ENCODE results near the gene FAM149A. TPM values are rescaled to one million over a fixed set of nuclear protein-coding genes. Genes with fewer than 3 reads are reported as not detected.

The FAM149A gene
- total RNA-seq, 4 donors from 2014 or later = 7.8 to 20.1 (median 13.8) TPM

GRCh38 chr4:186190581-186191199, 86.2 kb downstream of the FAM149A start:
- TF ChIP-seq, protein P1, sequence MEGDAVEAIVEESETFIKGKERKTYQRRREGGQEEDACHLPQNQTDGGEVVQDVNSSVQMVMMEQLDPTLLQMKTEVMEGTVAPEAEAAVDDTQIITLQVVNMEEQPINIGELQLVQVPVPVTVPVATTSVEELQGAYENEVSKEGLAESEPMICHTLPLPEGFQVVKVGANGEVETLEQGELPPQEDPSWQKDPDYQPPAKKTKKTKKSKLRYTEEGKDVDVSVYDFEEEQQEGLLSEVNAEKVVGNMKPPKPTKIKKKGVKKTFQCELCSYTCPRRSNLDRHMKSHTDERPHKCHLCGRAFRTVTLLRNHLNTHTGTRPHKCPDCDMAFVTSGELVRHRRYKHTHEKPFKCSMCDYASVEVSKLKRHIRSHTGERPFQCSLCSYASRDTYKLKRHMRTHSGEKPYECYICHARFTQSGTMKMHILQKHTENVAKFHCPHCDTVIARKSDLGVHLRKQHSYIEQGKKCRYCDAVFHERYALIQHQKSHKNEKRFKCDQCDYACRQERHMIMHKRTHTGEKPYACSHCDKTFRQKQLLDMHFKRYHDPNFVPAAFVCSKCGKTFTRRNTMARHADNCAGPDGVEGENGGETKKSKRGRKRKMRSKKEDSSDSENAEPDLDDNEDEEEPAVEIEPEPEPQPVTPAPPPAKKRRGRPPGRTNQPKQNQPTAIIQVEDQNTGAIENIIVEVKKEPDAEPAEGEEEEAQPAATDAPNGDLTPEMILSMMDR (IDR thresholded peaks at IDR 0.05) = peak in 1 of 5 experiments; percentile 10
- TF ChIP-seq POLR2A (IDR thresholded peaks at IDR 0.05) = no peak
- DNase-seq (ENCODE audit: low spot score in 2 of 2) = no peak
- Histone ChIP-seq H3K4me1 (peaks cover 0 to 40% (median 16%) of the 10 kb centered on the region in 4 donors), H3K9me3 (no peaks in the 10 kb centered on the region), H3K27me3 (no peaks in the 10 kb centered on the region), H3K27ac (peak overlapping the region; percentile 89 to 98 (median 96)), H3K36me3 (peaks cover 0 to 7% (median 0%) of the 10 kb centered on the region in 3 donors), H3K4me3 (peak overlapping the region; percentile 74 to 87 (median 86))
- 0 to 1% methylated on average over 15 to 34 of the region's 34 CpGs for WGBS, 2 donors

- peaks cover 0 to 40% (median 16%) of the 10 kb centered on the region in 4 donors for H3K4me1 ChIP-seq
- H3K27me3 ChIP-seq = no peaks in the 10 kb centered on the region
- WGBS, 2 donors = 0 to 1% methylated on average over 39 to 64 of the region's 107 CpGs
- H3K4me3 ChIP-seq = peak within 1 kb of the TSS; percentile 74 to 87 (median 86)
- H3K27ac ChIP-seq = peak within 1 kb of the TSS; percentile 89 to 98 (median 96)
- peaks cover 0 to 13% (median 0%) of the 10 kb centered on the region in 3 donors for H3K36me3 ChIP-seq
- TF ChIP-seq EP300 (IDR thresholded peaks at IDR 0.05) (peak; percentile 10 to 92), POLR2A (IDR thresholded peaks at IDR 0.05) (peak; percentile 52 to 64)
- TF ChIP-seq, protein P1 (IDR thresholded peaks at IDR 0.05) = peak; percentile 26 to 57 (median 39)
- DNase-seq (ENCODE audit: low spot score in 2 of 2) = peak; percentile 58 to 60
- H3K9me3 ChIP-seq = no peaks in the 10 kb centered on the region
Measured at GRCh38 chr4:186191200-186192065, 86.9 kb downstream of the FAM149A start, which contains the start of gene CYP4V2. Gene CYP4V2, plus strand, starts transcription at chr4:186191567. Its CDS starts 257 bp downstream, at chr4:186191824.

DNA sequence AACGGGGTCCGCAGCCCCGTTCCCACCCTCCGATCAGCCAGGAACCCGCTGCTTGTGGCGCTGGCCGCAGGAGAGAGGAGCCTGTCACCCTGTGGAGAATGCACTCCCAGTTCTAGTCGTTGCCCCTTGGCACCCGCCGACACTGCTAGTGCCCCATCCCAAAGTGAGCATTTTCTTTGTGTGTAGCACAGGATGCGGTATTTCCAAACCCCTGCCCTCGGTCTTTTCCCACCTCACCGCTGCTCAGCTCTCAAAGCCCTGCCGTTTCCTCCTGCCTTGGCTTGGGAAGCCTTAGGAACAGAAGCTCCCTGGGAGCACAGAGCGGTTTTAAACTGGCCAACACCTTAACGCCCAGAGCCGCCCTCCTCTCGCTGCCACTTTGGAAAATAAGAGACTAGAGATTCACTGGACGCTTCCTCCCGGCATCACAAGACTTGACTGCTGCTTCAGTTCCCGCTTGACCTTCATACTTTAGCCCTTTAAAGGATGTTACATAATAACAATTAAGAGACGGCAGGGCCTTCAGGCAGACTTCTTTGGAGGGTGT, 87.6 kb downstream of the FAM149A start:
- 0 to 3% methylated on average over 21 of the region's 22 CpGs for WGBS, 2 donors
- H3K27ac ChIP-seq = peak overlapping the region; percentile 89 to 98 (median 96)
- peak in 1 of 2 donors; percentile 56 for DNase-seq (ENCODE audit: low spot score in 2 of 2)
- TF ChIP-seq EP300 (IDR thresholded peaks at IDR 0.05) (peak in 1 of 2 donors; percentile 58), POLR2A (IDR thresholded peaks at IDR 0.05) (no peak)
- no peaks in the 10 kb centered on the region for H3K27me3 ChIP-seq
- H3K9me3 ChIP-seq = no peaks in the 10 kb centered on the region
- H3K4me1 ChIP-seq = peaks cover 0 to 40% (median 16%) of the 10 kb centered on the region in 4 donors
- H3K4me3 ChIP-seq = peak overlapping the region; percentile 74 to 87 (median 86)
- peaks cover 0 to 19% (median 0%) of the 10 kb centered on the region in 3 donors for H3K36me3 ChIP-seq

DNA sequence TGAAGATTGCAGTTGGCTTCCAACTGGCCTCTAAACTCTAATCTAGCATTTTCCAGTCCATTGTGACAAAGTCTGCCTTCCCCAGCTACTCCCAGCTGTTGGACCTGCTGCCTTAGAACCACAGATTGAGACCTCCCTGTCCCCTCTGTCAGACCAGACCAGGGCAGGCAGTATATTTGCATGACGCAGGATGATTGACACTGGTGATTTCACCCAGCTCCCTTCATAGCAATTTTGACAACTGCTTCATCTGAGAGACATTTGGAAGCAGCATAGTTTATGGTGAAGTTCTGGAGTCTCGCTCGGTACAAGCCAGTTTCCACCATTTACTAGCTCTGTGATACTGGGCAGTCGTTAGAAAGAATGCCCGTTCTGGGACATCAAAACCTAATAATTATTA, 89.3 kb downstream of the FAM149A start:
- H3K4me3 ChIP-seq = no peak overlapping the region
- H3K36me3 ChIP-seq = peaks cover 0 to 30% (median 0%) of the 10 kb centered on the region in 3 donors
- 94 to 96% methylated on average over 5 of the region's 5 CpGs for WGBS, 2 donors
- H3K27ac ChIP-seq = peak overlapping the region in 2 of 4 donors; percentile 95 to 98
- no peak for DNase-seq (ENCODE audit: low spot score in 2 of 2)
- no peaks in the 10 kb centered on the region for H3K9me3 ChIP-seq
- TF ChIP-seq EP300 (IDR thresholded peaks at IDR 0.05) (no peak), POLR2A (IDR thresholded peaks at IDR 0.05) (no peak)
- TF ChIP-seq, protein P1 (IDR thresholded peaks at IDR 0.05) = no peak
- H3K4me1 ChIP-seq = peaks cover 0 to 38% (median 16%) of the 10 kb centered on the region in 4 donors
- H3K27me3 ChIP-seq = no peaks in the 10 kb centered on the region

DNA sequence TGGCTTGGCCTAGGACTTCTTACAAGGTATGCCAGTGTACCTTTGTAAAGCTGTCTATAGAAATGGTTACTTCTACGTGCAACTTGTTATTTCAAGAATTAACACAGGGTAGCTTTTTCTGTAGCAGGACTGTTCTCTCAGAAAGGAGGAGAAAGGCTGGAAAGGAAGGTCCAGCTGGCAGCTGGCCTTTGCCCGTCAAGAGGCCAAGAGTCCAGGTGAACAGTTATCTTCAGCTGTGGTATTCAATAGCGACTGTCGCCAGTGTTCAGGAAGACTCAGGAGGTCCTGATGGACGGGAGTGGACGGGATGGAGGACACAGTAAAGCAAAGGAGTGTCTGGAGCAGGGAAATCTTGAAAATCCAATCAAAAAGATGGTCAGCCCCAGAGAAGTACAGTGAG, 91.6 kb downstream of the FAM149A start:
- no peak for TF ChIP-seq EP300 (IDR thresholded peaks at IDR 0.05)
- TF ChIP-seq, protein P1 (IDR thresholded peaks at IDR 0.05) = no peak
- TF ChIP-seq POLR2A (IDR thresholded peaks at IDR 0.05) = no peak
- no peak for DNase-seq (ENCODE audit: low spot score in 2 of 2)
- H3K27me3 ChIP-seq = no peaks in the 10 kb centered on the region
- H3K27ac ChIP-seq = no peak overlapping the region
- no peak overlapping the region for H3K4me3 ChIP-seq
- H3K9me3 ChIP-seq = no peaks in the 10 kb centered on the region
- peaks cover 0 to 30% (median 0%) of the 10 kb centered on the region in 3 donors for H3K36me3 ChIP-seq
- H3K4me1 ChIP-seq = peaks cover 0 to 29% (median 11%) of the 10 kb centered on the region in 4 donors
- WGBS, 2 donors = 97 to 98% methylated on average over 6 of the region's 6 CpGs

All from tibial nerve (tissue), 4 donors.